HEK293 (cell line): ENCODE measurements around the gene YWHAG.
"Not testable (repeated sequence)": the region's sequence is repeated elsewhere in the genome, so short reads cannot be mapped to it uniquely, and the experiment has no call there.

ENCODE experiments used
- CTCF ChIA-PET: fragments of 350-600 bp; formaldehyde crosslinking; extraction: SDS; loops from one replicate; lab custom pipeline; 2021; ENCODE audit warnings: antibody characterized with exemption; lab: Yijun Ruan, JAX
- POLR2A ChIA-PET: fragments of 300-600 bp; formaldehyde crosslinking; extraction: SDS; loops from one replicate; lab custom pipeline; 2020; ENCODE audit warnings: antibody characterized with exemption, inconsistent platforms; lab: Yijun Ruan, JAX
- H3K27ac ChIP-seq: fragments of 200-500 bp; sonication (Bioruptor generic); 2 replicates; pipeline ENCODE4 v1.5.1; 2014; ENCODE audit warnings: low read depth, low read length, control low read depth, inconsistent platforms; ENCODE audit errors: extremely low read depth
- H3K36me3 ChIP-seq, 2 experiments: fragments of 200-500 bp in 1 of 2; sonication (Bioruptor generic) in 1 of 2; 1 replicate in 1 of 2; 2 replicates in 1 of 2; pipeline ENCODE4 v1.5.1; 2014 to 2017; ENCODE audit warnings: inconsistent platforms in 2 of 2, low read length in 2 of 2; ENCODE audit not compliant: control insufficient read depth in 2 of 2, insufficient read depth in 1 of 2
- H3K4me1 ChIP-seq: fragments of 200-500 bp; sonication (Bioruptor generic); 2 replicates; pipeline ENCODE4 v1.5.1; 2014; ENCODE audit warnings: mild to moderate bottlenecking, low read length, inconsistent platforms; ENCODE audit not compliant: control insufficient read depth, insufficient read depth
- H3K4me3 ChIP-seq: 2 replicates; pipeline ENCODE4 v1.5.1; 2011; ENCODE audit warnings: low read depth, mild to moderate bottlenecking, control low read depth, low read length, moderate library complexity
- H3K9me3 ChIP-seq: fragments of 200-500 bp; sonication (Bioruptor generic); 2 replicates; pipeline ENCODE4 v1.5.1; 2014; ENCODE audit warnings: low read depth, low read length, inconsistent platforms; ENCODE audit not compliant: control insufficient read depth, insufficient read depth
- FEZF1 ChIP-seq: fragments of 450-650 bp; formaldehyde crosslinking; IDR thresholded peaks from 2 replicates; pipeline ENCODE4 v1.5.1; 2016; ENCODE audit warnings: missing biosample characterization, missing genetic modification characterization
- HOXD13 ChIP-seq: sonication (generic); formaldehyde crosslinking; IDR thresholded peaks from 2 replicates; pipeline ENCODE4 v1.8.0; 2022; ENCODE audit warnings: missing genetic modification reagents, borderline replicate concordance
- IKZF3 ChIP-seq: fragments of 450-650 bp; IDR thresholded peaks from 2 replicates; pipeline ENCODE4 v1.5.0; 2018; ENCODE audit warnings: missing biosample characterization, mild to moderate bottlenecking, missing genetic modification characterization, moderate library complexity
- KLF17 ChIP-seq: fragments of 450-650 bp; formaldehyde crosslinking; IDR thresholded peaks from 2 replicates; pipeline ENCODE4 v1.5.1; 2016; ENCODE audit warnings: missing biosample characterization, missing genetic modification characterization
- PRDM1 ChIP-seq: fragments of 450-650 bp; formaldehyde crosslinking; IDR thresholded peaks from 2 replicates; pipeline ENCODE4; 2016; ENCODE audit warnings: missing biosample characterization, missing genetic modification characterization
- ZNF121 ChIP-seq: fragments of 450-650 bp; formaldehyde crosslinking; IDR thresholded peaks from 2 replicates; pipeline ENCODE4 v1.5.1; 2016; ENCODE audit warnings: missing biosample characterization, missing genetic modification characterization
- ZNF155 ChIP-seq: fragments of 450-650 bp; formaldehyde crosslinking; IDR thresholded peaks from 2 replicates; pipeline ENCODE4 v1.5.1; 2016; ENCODE audit warnings: missing biosample characterization, missing genetic modification characterization
- ZNF19 ChIP-seq: fragments of 450-650 bp; formaldehyde crosslinking; IDR thresholded peaks from 2 replicates; pipeline ENCODE4; 2016; ENCODE audit warnings: missing biosample characterization, missing genetic modification characterization, low read depth
- ZNF266 ChIP-seq: fragments of 450-650 bp; formaldehyde crosslinking; IDR thresholded peaks from 2 replicates; pipeline ENCODE4 v1.5.1; 2016; ENCODE audit warnings: missing biosample characterization, missing genetic modification characterization, low read depth
- ZNF449 ChIP-seq: fragments of 450-650 bp; formaldehyde crosslinking; IDR thresholded peaks from 2 replicates; pipeline ENCODE4 v1.5.1; 2017; ENCODE audit warnings: missing biosample characterization, mild to moderate bottlenecking, missing genetic modification characterization, moderate library complexity
- ZNF561 ChIP-seq: fragments of 450-650 bp; IDR thresholded peaks from 2 replicates; pipeline ENCODE4 v1.5.1; 2018; ENCODE audit warnings: missing biosample characterization, missing genetic modification characterization, borderline replicate concordance
- ZNF600 ChIP-seq: fragments of 450-650 bp; formaldehyde crosslinking; IDR thresholded peaks from 2 replicates; pipeline ENCODE4 v1.5.1; 2016; ENCODE audit warnings: missing biosample characterization, missing genetic modification characterization
- ZNF610 ChIP-seq: fragments of 450-650 bp; formaldehyde crosslinking; IDR thresholded peaks from 2 replicates; pipeline ENCODE4 v1.5.1; 2016; ENCODE audit warnings: missing biosample characterization, missing genetic modification characterization, borderline replicate concordance
- ZNF837 ChIP-seq: fragments of 450-650 bp; formaldehyde crosslinking; IDR thresholded peaks from 2 replicates; pipeline ENCODE4 v1.5.1; 2016; ENCODE audit warnings: missing biosample characterization, missing genetic modification characterization

Gene YWHAG

GRCh38 chr7:76290847-76291350 is 67.9 kb downstream of the YWHAG start:
- not testable (repeated sequence) for H3K36me3 ChIP-seq, H3K4me1 ChIP-seq, H3K4me3 ChIP-seq, H3K9me3 ChIP-seq
- POLR2A ChIA-PET = interaction anchor here (0.7 to 1.6 kb wide), 5 partner anchors 9 to 640 kb away, joined by 3 to 12 read pairs (median 6); no protein-coding TSS in a partner anchor
- H3K27ac ChIP-seq = peak overlapping the region; percentile 48; the same call in 1 of the 2 replicates
- TF ChIP-seq ZNF121 (tag by site-specific recombination) = peak; percentile 68
- CTCF ChIA-PET = interaction anchor here (0.5 to 6.1 kb wide), 25 partner anchors 9 to 352 kb away, joined by 3 to 133 read pairs (median 4); partner anchors contain the start of gene HSPB1

- Histone ChIP-seq H3K4me1 (no peaks in the 10 kb centered on the region), H3K27ac (no peak overlapping the region), H3K4me3 (no peak overlapping the region), H3K36me3 (no peaks in the 10 kb centered on the region), H3K9me3 (no peaks in the 10 kb centered on the region)
- CTCF ChIA-PET = interaction anchor here (1.0 to 2.9 kb wide), 3 partner anchors 24 to 28 kb away, joined by 3 to 24 read pairs (median 5); no protein-coding TSS in a partner anchor
- TF ChIP-seq ZNF449 = no peak
- TF ChIP-seq ZNF155 (tag by site-specific recombination) = no peak
- TF ChIP-seq KLF17 (tag by site-specific recombination) = no peak
- no peak for TF ChIP-seq ZNF610 (tag by site-specific recombination)
- no peak for TF ChIP-seq PRDM1 (tag by site-specific recombination)
- TF ChIP-seq IKZF3 (tag by site-specific recombination) = no peak
- no peak for TF ChIP-seq ZNF837
- no peak for TF ChIP-seq ZNF19 (tag by site-specific recombination)
- no peak for TF ChIP-seq FEZF1 (tag by site-specific recombination)
- no peak for TF ChIP-seq HOXD13 (CRISPR knock-in tag)
- TF ChIP-seq ZNF561 = no peak
- POLR2A ChIA-PET = interaction anchor here (0.5 kb wide), 1 partner anchor 16 kb away, joined by 3 read pairs; no protein-coding TSS in a partner anchor
Measured at GRCh38 chr7:76286842-76287403, 71.9 kb downstream of the YWHAG start.

GRCh38 chr7:76285604-76286374 is 73.0 kb downstream of the YWHAG start:
- H3K36me3 ChIP-seq = no peaks in the 10 kb centered on the region
- no peak overlapping the region for H3K4me3 ChIP-seq
- no peak for TF ChIP-seq ZNF266 (tag by site-specific recombination)
- TF ChIP-seq ZNF600 = peak; percentile 46; the same call in 1 of the 2 replicates
- TF ChIP-seq, all 188 proteins: peak for 1
- ChIA-PET CTCF (interaction anchor here (0.6 to 1.2 kb wide), 3 partner anchors 23 to 30 kb away, joined by 3 to 5 read pairs (median 3); no protein-coding TSS in a partner anchor), POLR2A (no interaction called here)
- no peak overlapping the region for H3K27ac ChIP-seq
- no peaks in the 10 kb centered on the region for H3K4me1 ChIP-seq
- H3K9me3 ChIP-seq = no peaks in the 10 kb centered on the region
